Measurements from ENCODE around the gene ZNF565. TPM values are rescaled to one million over a fixed set of nuclear protein-coding genes. Genes with fewer than 3 reads are reported as not detected.
"Not testable (repeated sequence)": the region's sequence is repeated elsewhere in the genome, so short reads cannot be mapped to it uniquely, and the experiment has no call there.

ZNF565 gene
- total and polyA plus RNA-seq, 12 donors: 2.0 to 7.5 (median 4.0) TPM

GRCh38 chr19:36136964-36137686 lies 77.3 kb downstream of the ZNF565 start:
- Histone ChIP-seq H3K4me1 (replicated peaks in 1 of 2) (peaks cover 16 to 21% of the 10 kb centered on the region in 2 donors), H3K36me3 (replicated peaks in 1 of 2) (peaks cover 0 to 5% of the 10 kb centered on the region in 2 donors), H3K4me3 (no peak overlapping the region), H3K9me3 (replicated peaks in 1 of 3) (no peaks in the 10 kb centered on the region), H3K27ac (peak overlapping the region; percentile 41 to 84 (median 68)), H3K27me3 (no peaks in the 10 kb centered on the region)
- peak; percentile 84 to 96 (median 94) for DNase-seq
- intact Hi-C loops (cut with DNase I): no loop called here
- TF ChIP-seq POLR2A (IDR thresholded peaks at IDR 0.05): peak in 1 of 2 donors; percentile 82
- TF ChIP-seq, protein P1, sequence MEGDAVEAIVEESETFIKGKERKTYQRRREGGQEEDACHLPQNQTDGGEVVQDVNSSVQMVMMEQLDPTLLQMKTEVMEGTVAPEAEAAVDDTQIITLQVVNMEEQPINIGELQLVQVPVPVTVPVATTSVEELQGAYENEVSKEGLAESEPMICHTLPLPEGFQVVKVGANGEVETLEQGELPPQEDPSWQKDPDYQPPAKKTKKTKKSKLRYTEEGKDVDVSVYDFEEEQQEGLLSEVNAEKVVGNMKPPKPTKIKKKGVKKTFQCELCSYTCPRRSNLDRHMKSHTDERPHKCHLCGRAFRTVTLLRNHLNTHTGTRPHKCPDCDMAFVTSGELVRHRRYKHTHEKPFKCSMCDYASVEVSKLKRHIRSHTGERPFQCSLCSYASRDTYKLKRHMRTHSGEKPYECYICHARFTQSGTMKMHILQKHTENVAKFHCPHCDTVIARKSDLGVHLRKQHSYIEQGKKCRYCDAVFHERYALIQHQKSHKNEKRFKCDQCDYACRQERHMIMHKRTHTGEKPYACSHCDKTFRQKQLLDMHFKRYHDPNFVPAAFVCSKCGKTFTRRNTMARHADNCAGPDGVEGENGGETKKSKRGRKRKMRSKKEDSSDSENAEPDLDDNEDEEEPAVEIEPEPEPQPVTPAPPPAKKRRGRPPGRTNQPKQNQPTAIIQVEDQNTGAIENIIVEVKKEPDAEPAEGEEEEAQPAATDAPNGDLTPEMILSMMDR (IDR thresholded peaks at IDR 0.05): no peak
- WGBS, 4 donors: 40 to 50% (median 46%) methylated on average over 12 of the region's 12 CpGs

DNA sequence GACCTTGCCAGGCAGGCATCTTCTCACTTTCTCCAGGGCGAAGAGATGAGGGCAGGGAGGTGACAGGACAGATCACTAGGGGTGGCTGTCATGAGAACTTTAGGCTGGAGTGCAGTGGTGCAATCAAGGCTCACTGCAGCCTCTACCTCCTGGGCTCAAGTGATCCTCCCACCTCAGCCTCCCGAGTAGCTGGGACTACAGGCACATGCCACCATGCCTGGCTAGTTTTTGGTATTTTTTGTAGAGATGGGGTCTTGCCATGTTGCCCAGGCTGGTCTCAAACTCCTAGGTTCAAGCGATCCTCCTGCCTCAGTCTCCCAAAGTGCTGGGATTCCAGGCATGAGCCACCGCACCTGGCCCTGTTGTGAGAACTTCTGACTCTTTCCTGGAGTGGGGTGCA lies 79.6 kb downstream of the ZNF565 start:
- H3K4me1 ChIP-seq (replicated peaks in 1 of 2): peaks cover 8 to 13% of the 10 kb centered on the region in 2 donors
- H3K27me3 ChIP-seq; intact Hi-C loops (cut with DNase I); H3K27ac ChIP-seq; H3K9me3 ChIP-seq (replicated peaks in 1 of 3); DNase-seq; H3K4me3 ChIP-seq; H3K36me3 ChIP-seq (replicated peaks in 1 of 2): not testable (repeated sequence)
- 85 to 100% (median 91%) methylated on average over 3 to 4 of the region's 4 CpGs for WGBS, 4 donors

Small RNA genes lying within 50 kb of the gene (small RNA-seq; reads per million reads assigned to genes)
- 0 reads per million in 2 donors for gene RF00019

Other genes with a start within 250 kb of the ZNF565 start
- gene SDHAF1, start 219.5 kb downstream of the ZNF565 start, total RNA-seq: 10 to 100 TPM; 19.5 to 68.9 (median 25.2) TPM
- gene SDHAF1, start 219.5 kb downstream of the ZNF565 start, polyA plus RNA-seq: 10 to 100 TPM; 13.7 to 19.2 (median 15.9) TPM
- under 1 TPM in 6 of 9 donors, not detected in 3; 0.14 to 0.53 (median 0.45) TPM for gene SYNE4, start 205.9 kb downstream of the ZNF565 start, total RNA-seq
- 1 to 10 TPM in 1 of 3 donors, under 1 TPM in 2; 0.18 to 3.0 (median 0.67) TPM for gene SYNE4, start 205.9 kb downstream of the ZNF565 start, polyA plus RNA-seq
- gene ALKBH6, start 200.5 kb downstream of the ZNF565 start, total RNA-seq: 10 to 100 TPM; 16.8 to 30.6 (median 23.7) TPM
- 10 to 100 TPM; 18.5 to 39.8 (median 39.2) TPM for gene ALKBH6, start 200.5 kb downstream of the ZNF565 start, polyA plus RNA-seq
- 10 to 100 TPM in 2 of 9 donors, 1 to 10 TPM in 7; 1.3 to 12.5 (median 6.4) TPM for gene CLIP3, start 181.8 kb downstream of the ZNF565 start, total RNA-seq
- gene CLIP3, start 181.8 kb downstream of the ZNF565 start, polyA plus RNA-seq: 10 to 100 TPM in 2 of 3 donors, 1 to 10 TPM in 1; 8.3 to 20.1 (median 12.6) TPM
- 10 to 100 TPM in 3 of 9 donors, 1 to 10 TPM in 6; 3.2 to 15.9 (median 7.5) TPM for gene THAP8, start 160.4 kb downstream of the ZNF565 start, total RNA-seq
- 1 to 10 TPM; 3.2 to 6.0 (median 3.4) TPM for gene THAP8, start 160.4 kb downstream of the ZNF565 start, polyA plus RNA-seq
- 1 to 10 TPM in 2 of 9 donors, under 1 TPM in 6, not detected in 1; 0.12 to 2.0 (median 0.69) TPM for gene WDR62, start 159.8 kb downstream of the ZNF565 start, total RNA-seq
- 1 to 10 TPM in 1 of 3 donors, under 1 TPM in 2; 0.33 to 1.0 (median 0.77) TPM for gene WDR62, start 159.8 kb downstream of the ZNF565 start, polyA plus RNA-seq
- not detected for gene OVOL3, start 103.5 kb downstream of the ZNF565 start, total RNA-seq
- not detected for gene OVOL3, start 103.5 kb downstream of the ZNF565 start, polyA plus RNA-seq
- gene POLR2I, start 99.8 kb downstream of the ZNF565 start, total RNA-seq: 10 to 100 TPM; 38.0 to 88.3 (median 74.9) TPM
- 100 to 1,000 TPM in 1 of 3 donors, 10 to 100 TPM in 2; 58.5 to 127 (median 69.9) TPM for gene POLR2I, start 99.8 kb downstream of the ZNF565 start, polyA plus RNA-seq
- 100 to 1,000 TPM in 7 of 9 donors, 10 to 100 TPM in 2; 88.8 to 233 (median 126) TPM for gene TBCB, start 99.2 kb downstream of the ZNF565 start, total RNA-seq
- gene TBCB, start 99.2 kb downstream of the ZNF565 start, polyA plus RNA-seq: 100 to 1,000 TPM; 124 to 230 (median 201) TPM
- gene CAPNS1, start 74.6 kb downstream of the ZNF565 start, total RNA-seq: 100 to 1,000 TPM in 8 of 9 donors, 10 to 100 TPM in 1; 94.8 to 762 (median 298) TPM
- gene CAPNS1, start 74.6 kb downstream of the ZNF565 start, polyA plus RNA-seq: 100 to 1,000 TPM; 740 to 916 (median 745) TPM
- 100 to 1,000 TPM in 4 of 9 donors, 10 to 100 TPM in 5; 20.4 to 163 (median 71.4) TPM for gene COX7A1, start 62.2 kb downstream of the ZNF565 start, total RNA-seq
- 100 to 1,000 TPM in 2 of 3 donors, 10 to 100 TPM in 1; 31.3 to 232 (median 187) TPM for gene COX7A1, start 62.2 kb downstream of the ZNF565 start, polyA plus RNA-seq
- gene ZNF146, start 441 bp upstream of the ZNF565 start, total RNA-seq: 100 to 1,000 TPM in 1 of 9 donors, 10 to 100 TPM in 8; 23.1 to 128 (median 41.0) TPM
- 10 to 100 TPM; 20.7 to 62.5 (median 22.4) TPM for gene ZNF146, start 441 bp upstream of the ZNF565 start, polyA plus RNA-seq
- gene ZFP14, start 164.5 kb upstream of the ZNF565 start, total RNA-seq: 10 to 100 TPM in 1 of 9 donors, 1 to 10 TPM in 8; 2.2 to 10.1 (median 4.4) TPM
- 1 to 10 TPM; 1.7 to 4.5 (median 3.2) TPM for gene ZFP14, start 164.5 kb upstream of the ZNF565 start, polyA plus RNA-seq
- 1 to 10 TPM; 2.8 to 6.8 (median 5.1) TPM for gene ZFP82, start 204.0 kb upstream of the ZNF565 start, total RNA-seq
- gene ZFP82, start 204.0 kb upstream of the ZNF565 start, polyA plus RNA-seq: 1 to 10 TPM; 2.1 to 5.5 (median 2.7) TPM